ENCODE data around the gene RENBP.

- TF ChIP-seq SPI1 (IDR thresholded peaks at IDR 0.05; ENCODE audit: low read depth, low read length) = 0 out of 2 replicates have a peak, but pooled peaks have one; percentile 14
- peak; percentile 31; the same call in 1 of the 2 replicates for TF ChIP-seq POLR2AphosphoS5 (IDR thresholded peaks at IDR 0.05; ENCODE audit: low read depth, low read length)
Measured at GRCh38 chrX:153927922-153928760, 16.3 kb downstream of the RENBP start.
